GM12891 (cell line): Measurements from ENCODE around the gene ZFYVE21.

Experiments
- PAX5 ChIP-seq: IDR thresholded peaks from 2 replicates; pipeline ENCODE4 v1.6.1; 2011; ENCODE audit warnings: low read length, moderate library complexity, mild to moderate bottlenecking; ENCODE audit not compliant: insufficient read depth, severe bottlenecking
- POLR2A ChIP-seq: IDR thresholded peaks from 2 replicates; pipeline ENCODE4 v1.6.1; 2011; ENCODE audit warnings: low read depth, low read length, control low read depth
- POLR2AphosphoS5 ChIP-seq: IDR thresholded peaks from 2 replicates; pipeline ENCODE4 v1.6.1; 2011; ENCODE audit warnings: low read depth, low read length, control low read depth
- POU2F2 ChIP-seq: IDR thresholded peaks from 2 replicates; pipeline ENCODE4 v1.6.1; 2011; ENCODE audit warnings: low read depth, mild to moderate bottlenecking, control low read depth, low read length, moderate library complexity
- SPI1 ChIP-seq: IDR thresholded peaks from 2 replicates; pipeline ENCODE4 v1.6.1; 2011; ENCODE audit warnings: low read depth, low read length, control low read depth
- TAF1 ChIP-seq: IDR thresholded peaks from 2 replicates; pipeline ENCODE4 v1.6.1; 2011; ENCODE audit warnings: low read depth, low read length, control low read depth

DNA sequence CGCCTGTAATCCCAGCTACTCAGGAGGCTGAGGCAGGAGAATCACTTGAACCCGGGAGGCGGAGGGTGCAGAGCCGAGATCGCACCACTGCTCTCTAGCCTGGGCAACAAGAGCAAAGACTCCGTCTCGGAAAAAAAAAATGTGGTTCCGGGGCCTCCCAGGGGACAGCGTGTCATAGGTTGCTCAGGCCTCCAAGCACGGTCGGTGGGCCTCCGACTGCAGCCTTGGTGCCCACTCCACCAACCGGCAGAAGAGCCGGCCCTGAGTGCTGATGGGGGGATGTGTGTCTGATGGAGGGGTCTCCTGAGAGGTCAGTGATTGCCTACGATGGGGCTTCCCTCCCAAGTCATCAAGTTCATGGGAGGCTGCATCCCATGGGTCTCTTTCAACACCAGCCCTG lies 15.9 kb downstream of the ZFYVE21 start:
- no peak for TF ChIP-seq POLR2AphosphoS5
- TF ChIP-seq POLR2A = no peak
- TF ChIP-seq TAF1 = no peak
- TF ChIP-seq PAX5 = no peak
- TF ChIP-seq POU2F2 = no peak
- TF ChIP-seq SPI1 = no peak
